ENCODE measurements around the gene IL26.

- TF ChIP-seq, protein P1, sequence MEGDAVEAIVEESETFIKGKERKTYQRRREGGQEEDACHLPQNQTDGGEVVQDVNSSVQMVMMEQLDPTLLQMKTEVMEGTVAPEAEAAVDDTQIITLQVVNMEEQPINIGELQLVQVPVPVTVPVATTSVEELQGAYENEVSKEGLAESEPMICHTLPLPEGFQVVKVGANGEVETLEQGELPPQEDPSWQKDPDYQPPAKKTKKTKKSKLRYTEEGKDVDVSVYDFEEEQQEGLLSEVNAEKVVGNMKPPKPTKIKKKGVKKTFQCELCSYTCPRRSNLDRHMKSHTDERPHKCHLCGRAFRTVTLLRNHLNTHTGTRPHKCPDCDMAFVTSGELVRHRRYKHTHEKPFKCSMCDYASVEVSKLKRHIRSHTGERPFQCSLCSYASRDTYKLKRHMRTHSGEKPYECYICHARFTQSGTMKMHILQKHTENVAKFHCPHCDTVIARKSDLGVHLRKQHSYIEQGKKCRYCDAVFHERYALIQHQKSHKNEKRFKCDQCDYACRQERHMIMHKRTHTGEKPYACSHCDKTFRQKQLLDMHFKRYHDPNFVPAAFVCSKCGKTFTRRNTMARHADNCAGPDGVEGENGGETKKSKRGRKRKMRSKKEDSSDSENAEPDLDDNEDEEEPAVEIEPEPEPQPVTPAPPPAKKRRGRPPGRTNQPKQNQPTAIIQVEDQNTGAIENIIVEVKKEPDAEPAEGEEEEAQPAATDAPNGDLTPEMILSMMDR (IDR thresholded peaks at IDR 0.05; ENCODE audit: insufficient read depth, low read length, poor library complexity, severe bottlenecking) = no peak
- no peak for TF ChIP-seq EZH2phosphoT487 (conservative IDR thresholded peaks at IDR 0.05; ENCODE audit: low read length)
Measured at GRCh38 chr12:68170726-68171125, 54.9 kb downstream of the IL26 start.
